Stimulated activated CD4-positive, alpha-beta T cell treated with anti-CD3 and anti-CD28 coated beads, Interleukin-4, amount 100 ng/mL, for 4 hours (primary cell): ENCODE results near the gene CBLC.
"Not testable (repeated sequence)": the region's sequence is repeated elsewhere in the genome, so short reads cannot be mapped to it uniquely, and the experiment has no call there.

ENCODE experiments used
- DNase-seq, 2 experiments: peaks; one replicate each; pipeline ENCODE4 v3.0.0-alpha.2; 2020

The CBLC gene

DNA sequence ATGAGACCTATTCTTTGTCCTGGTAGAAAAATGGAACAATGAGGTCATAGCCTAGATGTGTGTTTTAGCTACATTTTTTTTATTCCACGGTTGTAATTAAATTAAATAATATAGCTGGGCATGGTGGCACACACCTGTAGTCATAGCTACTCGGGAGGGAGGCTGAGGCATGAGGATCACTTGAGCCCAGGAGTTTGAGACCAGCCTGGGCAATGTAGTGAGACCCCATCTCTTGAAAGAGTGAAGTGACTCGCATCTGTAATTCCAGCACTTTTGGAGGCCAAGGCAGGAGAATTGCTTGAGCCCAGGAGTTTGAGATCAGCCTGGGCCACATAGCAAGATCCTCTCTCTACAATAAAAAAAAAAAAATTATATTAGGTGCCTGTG lies 11.7 kb upstream of the CBLC start:
- DNase-seq: no peak

DNA sequence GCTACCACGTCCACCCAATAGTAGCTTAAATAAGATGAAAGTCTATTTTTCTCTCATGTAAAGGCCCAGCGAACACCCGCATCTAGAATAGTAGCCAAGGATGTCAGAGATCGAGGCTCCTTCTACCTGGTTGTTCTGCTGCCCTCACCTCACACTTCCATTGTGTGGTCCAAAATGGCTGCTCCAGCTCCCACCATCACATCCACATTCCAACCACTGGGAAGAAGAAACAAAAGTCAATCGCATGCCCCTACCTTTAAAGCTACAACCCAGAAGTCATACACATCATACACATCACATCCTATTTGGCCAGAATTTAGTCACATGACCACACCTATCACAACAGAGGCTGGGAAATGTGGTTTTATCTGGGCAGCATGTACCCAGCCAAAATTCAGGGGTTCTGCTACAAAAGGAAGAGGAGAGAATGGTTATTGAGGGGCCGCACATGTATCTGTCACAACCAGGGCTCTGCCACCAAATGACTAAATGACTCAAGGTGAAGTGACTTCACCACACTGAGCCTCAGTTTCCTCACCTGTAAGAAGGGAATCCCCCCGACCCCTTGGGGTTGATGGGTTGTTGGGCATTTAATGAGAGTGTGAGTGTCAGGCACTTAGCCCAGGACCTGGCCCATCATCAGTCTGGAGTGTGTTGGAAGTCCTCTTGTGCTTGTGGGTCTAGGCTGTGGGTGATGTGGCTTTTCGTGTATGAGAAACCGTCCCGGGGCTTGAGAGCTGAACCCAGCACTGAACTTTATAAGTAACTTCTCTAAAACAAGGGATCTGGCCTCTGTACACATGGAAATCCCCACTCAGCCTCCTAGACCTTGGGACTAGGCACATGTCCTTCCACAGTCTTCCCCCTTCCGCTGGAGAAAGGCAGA lies 10.2 kb upstream of the CBLC start:
- DNase-seq: no peak

DNA sequence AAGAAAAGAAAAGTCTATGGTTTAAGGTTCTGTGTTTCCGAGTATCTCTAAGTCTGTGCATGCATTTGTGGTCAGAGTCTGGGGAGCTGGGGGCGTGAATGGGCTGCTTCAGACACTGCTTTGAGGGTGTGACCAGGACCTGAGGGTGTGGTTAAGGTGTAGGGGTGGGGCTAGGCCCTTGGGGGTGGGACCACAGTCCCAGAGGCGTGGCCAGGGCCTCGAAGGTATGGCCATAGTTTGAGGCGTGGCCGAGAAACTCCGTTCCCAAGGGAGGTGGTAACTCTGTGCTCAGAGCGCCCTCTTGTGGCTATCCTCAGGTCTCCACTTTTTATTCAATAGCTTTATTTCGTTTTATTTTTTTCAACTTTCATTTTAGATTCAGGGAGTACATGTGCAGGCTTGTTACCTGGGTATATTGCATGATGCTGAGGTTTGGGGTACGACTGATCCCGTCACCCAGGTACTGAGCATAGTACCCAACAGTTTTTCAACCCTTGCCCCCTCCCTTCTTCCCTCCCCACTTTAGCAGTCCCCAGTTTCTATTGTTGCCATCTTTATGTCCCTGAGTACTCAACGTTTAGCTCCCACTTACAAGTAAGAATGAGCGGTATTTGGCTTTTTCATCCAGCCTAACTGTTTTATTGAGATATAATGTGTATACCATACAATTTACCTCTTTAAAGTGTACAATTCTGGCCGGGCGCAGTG lies 7.0 kb upstream of the CBLC start:
- peak; percentile 93 to 96 for DNase-seq

DNA sequence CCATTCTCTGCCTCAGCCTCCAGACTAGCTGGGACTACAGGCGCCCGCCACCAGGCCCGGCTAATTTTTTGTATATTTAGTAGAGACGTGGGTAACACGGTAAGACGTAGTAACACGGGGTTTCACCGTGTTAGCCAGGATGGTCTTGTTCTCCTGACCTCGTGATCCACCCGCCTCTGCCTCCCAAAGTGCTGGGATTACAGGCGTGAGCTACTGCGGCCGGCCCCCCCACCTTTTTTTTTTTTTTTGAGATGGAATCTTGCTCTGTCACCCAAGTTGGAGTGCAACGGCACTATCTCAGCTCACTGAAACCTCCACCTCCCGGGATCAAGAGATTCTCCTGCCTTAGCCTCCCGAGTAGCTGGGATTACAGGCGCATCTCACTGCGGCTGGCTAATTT lies 5.5 kb upstream of the CBLC start:
- not testable (repeated sequence) for DNase-seq

DNA sequence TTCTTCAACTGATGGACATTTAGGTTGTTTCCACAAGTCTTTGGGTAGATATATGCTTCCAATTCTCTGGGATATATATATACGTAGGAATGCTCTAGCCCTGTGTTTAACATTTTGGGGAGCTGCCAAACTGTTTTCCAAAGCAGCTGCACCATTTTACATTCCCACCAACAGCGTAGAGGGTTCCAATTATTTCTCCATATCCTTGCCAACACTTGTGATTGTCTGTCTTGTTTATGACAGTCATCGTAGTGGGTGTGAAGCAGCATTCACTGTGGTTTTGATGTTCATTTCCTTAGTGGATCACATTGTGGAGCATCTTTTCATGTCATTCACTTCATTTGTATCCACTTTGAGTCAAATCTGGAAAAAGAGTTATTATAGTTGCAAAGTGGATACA lies 4.7 kb upstream of the CBLC start:
- DNase-seq: no peak

DNA sequence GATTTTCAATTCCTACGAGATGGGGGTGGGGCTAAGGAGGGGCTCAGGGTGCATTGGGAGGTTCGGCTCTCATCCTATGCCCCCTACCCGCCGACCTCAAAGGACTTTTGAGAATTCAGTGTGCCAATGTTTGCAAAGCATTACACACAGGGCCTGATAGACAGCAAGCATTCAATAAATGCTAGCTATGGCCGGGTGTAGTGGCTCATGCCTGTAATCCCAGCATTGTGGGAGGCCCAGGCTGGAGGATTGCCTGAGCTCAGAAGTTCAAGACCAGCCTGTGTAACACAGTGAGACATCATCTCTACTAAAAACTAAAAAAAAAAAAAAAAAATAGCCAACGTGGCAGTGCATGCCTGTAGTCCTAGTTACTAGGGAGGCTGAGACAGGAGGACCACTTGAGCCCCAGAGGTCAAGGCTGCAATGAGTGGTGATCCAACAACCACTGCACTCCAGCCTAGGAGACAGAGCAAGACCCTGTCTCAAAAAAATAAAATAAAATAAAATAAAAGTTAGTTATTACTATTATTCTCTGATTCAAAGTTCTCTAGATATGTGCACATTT lies 1.9 kb upstream of the CBLC start:
- no peak for DNase-seq

DNA sequence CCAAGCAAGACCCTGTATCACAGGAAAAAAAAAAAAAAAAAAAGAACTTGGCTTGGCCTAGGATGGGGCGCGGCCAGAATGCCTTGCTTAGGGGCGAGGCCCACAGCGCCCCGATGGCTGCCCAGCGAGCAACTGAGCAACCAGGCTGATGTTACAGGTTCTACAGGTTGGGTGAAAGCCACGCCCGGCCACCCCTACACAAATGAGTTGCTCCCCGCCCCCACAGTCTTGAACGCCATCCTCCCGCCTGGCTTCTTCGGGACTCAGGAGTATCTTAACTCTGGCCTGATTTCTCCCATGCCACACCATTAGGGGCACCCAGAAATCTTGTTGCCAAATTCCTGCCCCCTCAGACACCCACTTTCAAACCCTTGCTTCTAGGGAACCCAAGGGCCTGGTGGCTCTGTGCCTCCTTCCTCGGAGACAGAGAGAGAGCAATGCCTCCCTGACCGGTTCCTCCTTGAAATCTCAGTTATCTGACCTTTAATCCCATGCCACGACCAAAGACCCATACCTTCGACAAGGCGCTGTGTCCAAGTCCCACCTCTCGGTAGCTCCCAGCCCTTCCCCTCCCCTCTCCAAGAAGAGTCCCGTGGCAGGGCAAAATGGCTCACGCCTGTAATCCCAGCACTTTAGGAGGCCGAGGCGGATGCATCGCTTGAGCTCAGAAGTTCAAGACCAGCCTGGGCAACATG lies 1.1 kb upstream of the CBLC start:
- DNase-seq: no peak

DNA sequence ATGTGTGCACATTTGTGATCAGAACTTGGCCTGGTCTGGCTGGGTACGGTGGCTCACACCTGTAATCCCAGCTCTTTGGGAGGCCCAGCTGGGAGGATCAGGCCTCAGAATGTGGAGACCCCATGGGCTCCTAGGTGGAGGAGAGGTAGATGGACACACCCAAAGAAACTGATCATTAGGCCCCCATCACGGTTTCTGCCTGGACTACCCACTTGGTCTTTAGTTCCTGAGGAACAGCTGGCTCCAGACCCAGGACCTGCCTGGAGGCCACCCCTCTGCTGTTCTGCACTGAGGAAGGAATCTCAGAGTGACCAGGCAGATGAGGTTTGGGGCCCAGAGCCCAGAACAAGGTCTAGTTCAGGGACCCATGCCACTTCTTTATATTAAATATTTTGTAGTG lies 1.5 kb downstream of the CBLC start:
- DNase-seq: no peak

DNA sequence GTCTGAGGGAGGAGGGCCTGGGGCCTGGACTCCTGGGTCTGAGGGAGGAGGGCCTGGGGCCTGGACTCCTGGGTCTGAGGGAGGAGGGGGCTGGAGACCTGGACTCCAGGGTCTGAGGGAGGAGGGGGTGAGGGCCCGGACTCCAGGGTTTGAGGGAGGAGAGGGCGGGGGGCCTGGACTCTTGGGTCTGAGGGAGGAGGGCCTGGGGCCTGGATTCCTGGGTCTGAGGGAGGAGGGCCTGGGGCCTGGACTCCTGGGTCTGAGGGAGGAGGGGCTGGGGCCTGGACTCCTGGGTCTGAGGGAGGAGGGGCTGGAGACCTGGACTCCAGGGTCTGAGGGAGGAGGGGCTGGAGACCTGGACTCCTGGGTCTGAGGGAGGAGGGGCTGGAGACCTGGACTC lies 4.0 kb downstream of the CBLC start:
- DNase-seq: not testable (repeated sequence)

DNA sequence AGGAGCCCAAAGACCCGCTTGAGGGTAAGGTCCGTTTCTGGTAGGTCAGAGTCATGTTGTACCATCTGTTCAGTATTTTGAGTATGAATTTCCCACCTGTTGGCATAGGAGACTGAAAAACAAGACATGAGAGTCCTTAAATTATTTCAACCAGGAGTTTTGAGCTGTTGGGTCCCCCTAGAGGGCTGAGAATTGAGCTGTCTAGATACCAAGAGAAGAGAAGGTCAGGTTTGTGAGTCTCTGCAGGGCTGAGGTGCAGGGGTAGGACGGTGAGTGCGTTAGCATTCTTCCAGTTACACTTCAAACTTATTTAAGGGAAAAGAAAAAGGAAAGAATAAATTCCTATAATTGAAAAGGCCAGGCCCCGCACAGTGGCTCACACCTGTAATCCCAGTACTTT lies 5.0 kb downstream of the CBLC start:
- DNase-seq: no peak

DNA sequence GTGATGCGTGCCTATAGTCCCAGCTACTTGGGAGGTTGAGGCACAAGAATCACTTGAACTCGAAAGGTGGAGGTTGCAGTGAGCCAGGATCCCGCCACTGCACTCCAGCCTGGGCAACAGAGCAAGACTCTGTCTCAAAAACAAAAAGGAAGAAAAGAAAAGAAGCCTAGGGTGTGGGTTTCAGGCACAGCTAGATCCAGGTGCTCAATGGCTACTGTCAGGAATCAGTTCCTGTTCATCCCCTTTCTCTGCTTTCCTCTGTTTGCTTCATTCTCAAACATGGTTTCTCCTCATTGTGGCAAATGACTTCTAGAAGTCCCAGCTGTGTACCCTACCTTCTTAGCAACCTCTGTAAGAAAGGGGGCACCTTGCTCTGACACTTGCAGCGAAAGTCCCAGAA lies 5.9 kb downstream of the CBLC start:
- no peak for DNase-seq

DNA sequence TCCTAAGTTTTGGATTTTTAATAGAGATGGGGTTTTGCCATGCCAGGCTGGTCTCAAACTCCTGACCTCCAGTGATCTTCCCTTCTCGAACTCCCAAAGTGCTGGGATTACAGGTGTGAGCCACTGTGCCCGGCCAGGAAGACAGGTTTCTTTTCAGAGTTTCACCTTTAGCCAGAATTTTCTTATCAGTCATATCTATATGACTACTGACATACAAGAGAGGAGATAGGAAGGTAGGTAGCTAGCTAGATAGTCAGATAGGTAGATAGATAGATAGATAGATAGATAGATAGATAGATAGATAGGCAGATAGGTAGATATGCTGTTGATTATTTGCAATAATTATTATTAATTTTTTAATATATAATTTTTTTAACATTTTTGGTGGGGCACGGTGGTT lies 7.6 kb downstream of the CBLC start:
- DNase-seq: no peak

DNA sequence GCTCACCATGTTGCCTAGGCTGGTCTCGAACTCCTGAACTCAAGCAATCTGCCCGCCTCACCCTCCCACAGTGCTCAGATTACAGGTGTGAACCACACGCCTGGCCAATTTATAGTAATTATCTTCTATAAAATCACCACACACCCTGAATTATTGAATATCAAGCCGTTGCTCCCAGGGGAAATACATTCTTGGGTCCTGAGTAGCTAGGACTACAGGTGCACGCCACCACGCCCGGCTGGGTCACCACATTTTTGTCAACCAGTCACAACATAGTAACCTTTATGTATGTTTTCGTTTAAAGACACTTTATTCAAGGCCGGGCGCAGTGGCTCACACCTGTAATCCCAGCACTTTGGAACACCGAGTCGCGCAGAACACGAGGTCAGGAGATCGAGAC lies 8.3 kb downstream of the CBLC start:
- DNase-seq: no peak

DNA sequence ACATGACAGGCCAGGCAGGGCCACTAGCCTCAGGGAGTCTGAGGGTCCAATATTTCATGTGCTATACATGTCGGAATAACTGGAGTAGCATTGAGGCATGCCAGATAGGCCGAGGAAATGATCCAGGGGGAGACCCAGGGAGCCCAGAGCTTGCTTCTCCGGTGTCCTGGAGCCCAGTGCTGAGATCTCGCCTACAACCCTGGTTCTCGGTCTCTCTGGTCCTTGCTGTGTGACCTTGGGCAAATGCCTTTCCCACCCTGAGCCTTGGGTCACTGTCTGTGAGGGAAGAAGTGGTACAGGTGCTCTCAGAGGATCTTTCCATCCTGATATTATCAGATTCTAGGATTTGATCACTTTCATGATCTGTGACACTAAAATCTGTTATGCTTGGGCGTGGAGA lies 11.3 kb downstream of the CBLC start:
- no peak for DNase-seq

DNA sequence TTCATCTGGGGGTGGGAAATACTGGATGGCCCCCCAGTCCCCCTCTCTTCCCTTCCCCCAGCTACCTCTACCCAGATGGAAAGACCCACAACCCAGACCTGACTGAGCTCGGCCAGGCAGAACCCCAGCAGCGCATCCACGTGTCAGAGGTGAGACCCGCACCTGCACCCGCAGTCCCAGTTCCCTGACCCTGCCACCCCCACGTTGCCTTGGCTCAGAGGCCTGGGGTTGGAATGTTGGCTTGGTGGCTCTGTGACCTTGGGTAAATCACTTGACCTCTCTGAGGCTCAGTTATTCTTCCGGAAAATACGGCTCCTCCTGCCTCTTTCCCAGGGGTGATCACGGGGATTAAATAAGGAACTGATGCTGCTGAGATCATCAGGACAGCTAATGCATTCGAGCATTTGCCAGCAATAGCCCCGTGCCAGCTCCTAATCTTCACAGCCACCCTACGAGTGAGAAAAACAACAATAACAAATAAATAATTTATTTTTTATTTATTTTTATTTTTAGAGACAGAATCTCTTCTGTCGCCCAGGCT lies 12.3 kb downstream of the CBLC start:
- DNase-seq: no peak

DNA sequence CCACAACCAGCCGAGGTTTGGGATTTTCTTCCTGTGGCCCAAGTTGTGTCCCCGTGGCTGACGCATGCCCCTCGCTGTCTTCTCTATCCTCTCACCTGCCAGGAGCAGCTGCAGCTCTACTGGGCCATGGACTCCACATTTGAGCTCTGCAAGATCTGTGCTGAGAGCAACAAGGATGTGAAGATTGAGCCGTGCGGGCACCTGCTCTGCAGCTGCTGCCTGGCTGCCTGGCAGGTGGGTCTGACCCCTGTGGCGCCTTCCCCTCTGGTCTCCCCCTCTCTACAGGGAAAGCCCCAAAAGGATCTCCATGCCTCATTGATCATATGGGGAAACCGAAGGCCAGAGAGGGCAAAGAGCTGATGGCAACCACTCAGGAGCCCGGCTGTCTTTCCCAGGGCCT lies 14.6 kb downstream of the CBLC start:
- DNase-seq: no peak

DNA sequence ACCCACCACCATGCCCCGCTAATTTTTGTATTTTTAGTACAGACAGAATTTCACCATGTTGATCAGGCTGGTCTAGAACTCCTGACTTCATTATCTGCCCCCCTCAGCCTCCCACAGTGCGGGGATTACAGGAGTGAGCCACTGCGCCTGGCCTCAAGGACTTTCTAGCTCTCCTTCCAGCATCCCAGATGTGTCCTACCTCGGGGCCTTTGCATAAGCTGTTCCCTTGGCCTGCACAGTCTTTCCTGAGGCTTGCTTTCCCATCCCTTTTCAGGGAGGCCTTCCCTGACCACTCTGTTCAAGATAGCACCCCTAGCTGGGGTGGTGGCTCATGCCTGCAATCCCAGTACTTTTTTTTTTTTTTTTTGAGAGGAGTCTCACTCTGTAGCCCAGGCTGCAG lies 16.9 kb downstream of the CBLC start:
- no peak for DNase-seq

DNA sequence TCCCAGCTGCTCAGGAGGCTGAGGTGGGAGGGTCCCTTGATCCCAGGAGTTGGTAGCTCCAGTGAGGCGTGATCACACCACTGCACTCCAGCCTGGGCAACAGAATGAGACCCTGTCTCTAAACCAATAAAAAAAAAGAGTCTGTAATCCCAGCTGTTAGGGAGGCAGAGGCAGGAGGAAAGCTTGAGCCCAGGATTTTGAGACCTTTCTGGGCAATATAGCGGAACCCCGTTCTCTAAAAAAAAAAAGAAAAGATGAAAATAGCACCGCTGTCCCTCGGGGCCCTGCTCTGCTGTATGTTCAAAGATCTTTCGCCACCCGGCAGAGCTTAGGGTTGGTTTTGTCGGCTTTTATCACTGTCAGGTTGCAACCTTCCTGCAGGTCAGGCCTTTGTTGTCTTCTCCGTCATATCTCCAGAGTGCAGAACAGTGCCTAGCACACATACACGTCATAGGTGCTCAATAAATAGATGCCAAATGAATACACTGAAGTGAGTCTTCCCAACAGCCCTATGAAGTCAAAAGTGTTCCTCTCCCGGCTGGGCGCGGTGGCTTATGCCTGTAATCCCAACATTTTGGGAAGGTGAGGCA lies 17.8 kb downstream of the CBLC start:
- no peak for DNase-seq

DNA sequence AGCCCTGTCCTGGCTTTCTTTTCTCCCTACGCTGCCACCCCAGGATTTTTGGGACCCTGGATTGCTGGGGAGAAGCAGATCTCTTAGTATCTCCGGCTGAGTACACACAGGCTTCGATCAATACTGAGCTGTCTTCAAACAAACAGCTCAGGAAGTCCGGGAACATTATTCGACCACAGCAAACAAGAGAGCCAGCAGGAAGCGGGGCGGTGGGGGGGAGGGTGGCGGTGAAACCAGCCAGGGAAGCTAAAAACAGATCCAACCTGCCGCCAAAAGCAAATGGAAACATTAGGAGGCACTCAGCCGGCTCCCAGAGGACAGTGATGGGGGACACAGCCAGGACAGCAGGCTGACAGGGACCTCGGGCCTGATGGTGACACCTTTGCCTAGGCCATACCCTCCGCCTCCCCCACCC lies 19.0 kb downstream of the CBLC start:
- no peak for DNase-seq

DNA sequence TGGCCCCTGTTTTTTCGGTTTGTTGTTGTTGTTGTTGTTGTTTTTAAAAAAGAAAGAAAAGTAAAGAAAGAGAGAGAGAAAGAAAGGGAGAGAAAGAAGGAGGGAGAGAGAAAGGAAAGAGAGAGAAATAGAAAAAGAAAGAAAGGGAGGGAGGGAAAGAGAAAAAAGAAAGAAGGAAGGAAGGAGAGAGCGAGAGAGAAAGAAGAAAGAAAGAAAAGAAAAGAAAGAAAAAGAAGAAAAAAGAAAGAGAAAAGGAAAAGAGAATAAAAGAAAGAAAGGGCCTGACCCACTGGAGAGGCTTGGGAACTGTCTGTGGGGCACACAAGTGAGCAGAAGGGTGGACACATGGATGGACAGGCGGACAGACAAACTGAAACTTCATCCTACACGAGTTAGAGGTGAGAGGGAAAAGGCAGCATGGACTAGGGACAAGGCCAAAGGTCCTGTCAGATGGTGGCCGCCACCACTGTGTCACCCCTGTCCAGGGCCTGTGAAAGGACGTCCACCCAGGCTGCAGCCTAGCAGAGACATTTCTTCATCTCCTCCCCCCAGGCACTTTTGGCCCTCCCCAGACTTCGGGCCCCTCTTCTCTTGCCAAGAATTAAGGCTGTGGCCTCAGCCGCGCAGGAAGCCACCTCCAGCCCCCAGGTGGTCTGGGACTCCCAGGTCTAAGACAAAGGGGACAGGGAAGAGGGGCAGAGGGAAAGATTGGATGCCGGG lies 22.1 kb downstream of the CBLC start:
- no peak for DNase-seq

DNA sequence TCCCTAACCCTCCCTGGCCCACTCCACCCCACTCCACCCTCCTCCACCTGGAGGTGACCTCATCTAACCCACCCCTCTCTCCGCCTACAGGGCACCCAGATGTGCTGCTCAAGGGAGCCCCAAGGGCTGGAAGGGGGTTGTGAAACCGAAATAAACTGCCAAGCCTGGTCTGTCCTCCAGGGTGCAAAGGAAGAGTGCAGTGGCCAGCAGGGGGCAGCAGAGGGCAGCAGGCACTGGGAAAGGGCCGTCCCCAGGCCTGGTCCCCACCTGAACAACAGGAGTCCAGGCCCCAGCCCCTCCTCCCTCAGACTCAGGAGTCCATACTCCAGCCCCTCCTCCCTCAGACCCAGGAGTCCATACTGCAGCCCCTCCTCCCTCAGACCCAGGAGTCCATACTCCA lies 22.8 kb downstream of the CBLC start:
- DNase-seq: peak; percentile 65 to 83
